ENCODE measurements around the gene CADPS2.

DNA sequence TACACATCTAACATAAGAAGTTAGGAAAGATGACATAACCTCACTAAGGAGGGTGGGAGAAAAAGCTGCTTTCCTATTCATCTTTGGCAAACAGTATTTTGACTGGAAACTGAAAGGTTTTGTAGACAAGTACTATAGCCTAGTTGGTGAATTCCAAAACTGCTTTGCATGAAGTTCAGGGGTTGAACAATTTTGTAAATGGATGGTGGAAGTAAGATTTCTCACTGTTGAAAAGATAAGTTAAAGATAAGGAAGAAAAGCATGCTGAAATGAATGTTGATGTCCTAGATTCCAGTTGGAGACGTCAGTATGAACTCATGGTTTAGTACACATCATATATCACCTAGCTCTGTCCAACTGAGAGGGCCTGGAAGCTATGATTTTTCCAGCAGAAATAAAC is 422.6 kb downstream of the CADPS2 start:
- TF ChIP-seq POLR2A (IDR thresholded peaks at IDR 0.05; ENCODE audit: low read depth, low read length) (no peak), POLR2AphosphoS5 (IDR thresholded peaks at IDR 0.05; ENCODE audit: low read depth, low read length) (no peak), TAF1 (IDR thresholded peaks at IDR 0.05; ENCODE audit: low read depth, low read length) (no peak), SPI1 (IDR thresholded peaks at IDR 0.05; ENCODE audit: low read depth, low read length) (no peak), POU2F2 (IDR thresholded peaks at IDR 0.05; ENCODE audit: low read depth, low read length) (no peak), PAX5 (IDR thresholded peaks at IDR 0.05; ENCODE audit: insufficient read depth, low read length, severe bottlenecking) (no peak)
